HepG2 (cell line): ENCODE results near the gene DDX24.

Experiments
- CBX2 ChIP-seq, 2 experiments: fragments of 200-600 bp in 1 of 2; sonication (generic); formaldehyde crosslinking in 1 of 2; IDR thresholded peaks; 2 replicates each; pipeline versions ENCODE4 v1.7.0 to v1.8.1; 2018 to 2022; ENCODE audit warnings: low read depth in 2 of 2, low read length in 1 of 2, mild to moderate bottlenecking in 1 of 2, missing genetic modification reagents in 1 of 2
- NFE2L1 ChIP-seq: sonication (generic); formaldehyde crosslinking; IDR thresholded peaks from 2 replicates; pipeline ENCODE4 v1.4.0; 2020; ENCODE audit warnings: missing genetic modification reagents, mild to moderate bottlenecking, borderline replicate concordance
- ZBTB43 ChIP-seq: sonication (generic); formaldehyde crosslinking; conservative IDR thresholded peaks from 2 replicates; pipeline ENCODE4 v1.4.0; 2020; ENCODE audit warnings: missing genetic modification reagents
- ZNF275 ChIP-seq: sonication (generic); formaldehyde crosslinking; IDR thresholded peaks from 2 replicates; pipeline ENCODE4 v1.8.0; 2022; ENCODE audit warnings: missing genetic modification reagents, mild to moderate bottlenecking, inconsistent platforms, borderline replicate concordance

- TF ChIP-seq ZBTB43 (CRISPR knock-in tag) = no peak
- TF ChIP-seq ZNF275 (CRISPR knock-in tag) = no peak
- no peak for TF ChIP-seq NFE2L1 (CRISPR knock-in tag)
- TF ChIP-seq CBX2 (IDR thresholded peaks at IDR 0.05; ENCODE audit: low read depth, low read length) = no peak
- TF ChIP-seq CBX2 (CRISPR knock-in tag; IDR thresholded peaks at IDR 0.05; ENCODE audit: low read depth) = no peak
Measured at GRCh38 chr14:94103554-94104150, 22.6 kb upstream of the DDX24 start.
